Breast epithelium (tissue), 4 donors: ENCODE results near the gene PARM1. TPM values are rescaled to one million over a fixed set of nuclear protein-coding genes. Genes with fewer than 3 reads are reported as not detected.
A peak's percentile ranks its signal among the peaks of the same experiment; 100 is the strongest.

Experiments
- DNase-seq, 2 donors: peaks; one replicate each; pipeline ENCODE4 v3.0.0-alpha.2; 2019; ENCODE audit warnings: low spot score in 2 of 2
- H3K27ac ChIP-seq, 2 donors: fragments of 200-600 bp; sonication (generic) in 1 of 2; one replicate each; pipeline ENCODE4 v1.5.1; 2016 to 2019; ENCODE audit warnings: mild to moderate bottlenecking in 1 of 2
- H3K27me3 ChIP-seq, 2 donors: fragments of 200-600 bp; sonication (generic) in 1 of 2; one replicate each; pipeline versions ENCODE4 v1.5.1 to v1.6.0; 2017 to 2019; ENCODE audit warnings: control low read depth in 1 of 2, mild to moderate bottlenecking in 1 of 2
- H3K36me3 ChIP-seq: fragments of 200-600 bp; one replicate; pipeline ENCODE4 v1.5.1; 2019
- H3K4me1 ChIP-seq, 2 donors: fragments of 200-600 bp; sonication (generic); one replicate each; pipeline ENCODE4 v1.5.1; 2016 to 2019; ENCODE audit warnings: control low read depth in 1 of 2
- H3K4me3 ChIP-seq, 3 donors: fragments of 200-600 bp; sonication (generic); 1 replicate in 2 of 3; 2 replicates in 1 of 3; pipeline ENCODE4 v1.5.1; 2016 to 2019; ENCODE audit warnings: mild to moderate bottlenecking in 3 of 3, moderate library complexity in 2 of 3
- H3K9me3 ChIP-seq, 2 donors: fragments of 200-600 bp; sonication (generic) in 1 of 2; one replicate each; pipeline ENCODE4 v1.5.1; 2016 to 2019; ENCODE audit warnings: control low read depth in 1 of 2
- CTCF ChIP-seq, 3 donors: fragments of 450-650 bp; IDR thresholded peaks; one replicate each; pipeline ENCODE4 v1.5.1; 2016 to 2017; ENCODE audit warnings: antibody characterized with exemption in 3 of 3, mild to moderate bottlenecking in 3 of 3, moderate library complexity in 3 of 3
- POLR2A ChIP-seq: fragments of 450-650 bp; IDR thresholded peaks from one replicate; pipeline ENCODE4 v1.6.1; 2016; ENCODE audit warnings: antibody characterized with exemption, mild to moderate bottlenecking, moderate library complexity
- POLR2AphosphoS5 ChIP-seq, 3 donors: sonication (generic); formaldehyde crosslinking; IDR thresholded peaks; one replicate each; pipeline ENCODE4 v1.6.1; 2017; ENCODE audit warnings: antibody characterized with exemption in 3 of 3
- intact Hi-C: fragments of 100-400 bp; cut with DNase I; formaldehyde crosslinking; loops from one replicate; pipeline ENCODE4 v1.15.1; 2023; ENCODE audit warnings: low total_unique reads
- total RNA-seq, 3 donors: library from RNA; depleted of rRNA; stranded (reverse); fragments of >200 nt; gene quantifications; one replicate each; pipeline ENCODE4 v1.1.0, GENCODE V29; 2016

The PARM1 gene
- total RNA-seq, 3 donors from 2014 or later: 12.1 to 41.1 (median 18.0) TPM

- TF ChIP-seq POLR2A: no peak
- Histone ChIP-seq H3K4me3 (peak overlapping the region; percentile 60 to 78 (median 64)), H3K27me3 (no peaks in the 10 kb centered on the region), H3K27ac (no peak overlapping the region), H3K4me1 (no peaks in the 10 kb centered on the region), H3K36me3 (no peaks in the 10 kb centered on the region), H3K9me3 (no peaks in the 10 kb centered on the region)
- DNase-seq: no peak
- intact Hi-C loops: no loop called here
Observed at GRCh38 chr4:74934888-74935287, 2.0 kb downstream of the PARM1 start.

GRCh38 chr4:74941123-74941522 is 8.2 kb downstream of the PARM1 start:
- Histone ChIP-seq H3K4me1 (no peaks in the 10 kb centered on the region), H3K9me3 (no peaks in the 10 kb centered on the region), H3K4me3 (no peak overlapping the region), H3K27ac (no peak overlapping the region), H3K36me3 (no peaks in the 10 kb centered on the region), H3K27me3 (no peaks in the 10 kb centered on the region)
- DNase-seq: no peak
- TF ChIP-seq POLR2AphosphoS5 (IDR thresholded peaks at IDR 0.05) (no peak), CTCF (IDR thresholded peaks at IDR 0.05) (no peak), POLR2A (no peak)
- intact Hi-C loops: no loop called here

- intact Hi-C loops: no loop called here
- no peak overlapping the region for H3K4me3 ChIP-seq
- H3K4me1 ChIP-seq: no peaks in the 10 kb centered on the region
- H3K36me3 ChIP-seq: no peaks in the 10 kb centered on the region
- no peak for DNase-seq
- TF ChIP-seq CTCF (IDR thresholded peaks at IDR 0.05) (no peak), POLR2A (no peak), POLR2AphosphoS5 (IDR thresholded peaks at IDR 0.05) (no peak)
- H3K9me3 ChIP-seq: no peaks in the 10 kb centered on the region
- H3K27ac ChIP-seq: no peak overlapping the region
- no peaks in the 10 kb centered on the region for H3K27me3 ChIP-seq
Observed at GRCh38 chr4:74942251-74942917, 9.5 kb downstream of the PARM1 start.

- H3K36me3 ChIP-seq: no peaks in the 10 kb centered on the region
- H3K4me3 ChIP-seq: no peak overlapping the region
- no peak for DNase-seq
- TF ChIP-seq POLR2A: no peak
- TF ChIP-seq CTCF (IDR thresholded peaks at IDR 0.05): no peak
- intact Hi-C loops: no loop called here
- no peak overlapping the region for H3K27ac ChIP-seq
- no peaks in the 10 kb centered on the region for H3K4me1 ChIP-seq
- no peaks in the 10 kb centered on the region for H3K9me3 ChIP-seq
- H3K27me3 ChIP-seq: no peaks in the 10 kb centered on the region
Observed at GRCh38 chr4:74942918-74943253, 10.0 kb downstream of the PARM1 start.

- peak; percentile 46 to 84 for DNase-seq
- TF ChIP-seq POLR2A: no peak
- TF ChIP-seq POLR2AphosphoS5 (IDR thresholded peaks at IDR 0.05): no peak
- H3K4me3 ChIP-seq: no peak overlapping the region
- H3K4me1 ChIP-seq: no peaks in the 10 kb centered on the region
- no peaks in the 10 kb centered on the region for H3K27me3 ChIP-seq
- H3K36me3 ChIP-seq: no peaks in the 10 kb centered on the region
- H3K27ac ChIP-seq: no peak overlapping the region
- no peaks in the 10 kb centered on the region for H3K9me3 ChIP-seq
- intact Hi-C loops: no loop called here
Observed at GRCh38 chr4:74944354-74944793, 11.5 kb downstream of the PARM1 start.

- H3K4me3 ChIP-seq: no peak overlapping the region
- TF ChIP-seq CTCF (IDR thresholded peaks at IDR 0.05) (no peak), POLR2A (no peak), POLR2AphosphoS5 (IDR thresholded peaks at IDR 0.05) (no peak)
- no peaks in the 10 kb centered on the region for H3K9me3 ChIP-seq
- H3K36me3 ChIP-seq: no peaks in the 10 kb centered on the region
- no peak for DNase-seq
- H3K4me1 ChIP-seq: no peaks in the 10 kb centered on the region
- intact Hi-C loops: no loop called here
- no peak overlapping the region for H3K27ac ChIP-seq
- H3K27me3 ChIP-seq: no peaks in the 10 kb centered on the region
Observed at GRCh38 chr4:74946196-74946595, 13.3 kb downstream of the PARM1 start.
